Ovary (tissue), 3 donors: ENCODE measurements around the gene TUBB1.

ENCODE experiments used
- EP300 ChIP-seq: sonication (generic); formaldehyde crosslinking; IDR thresholded peaks from one replicate; pipeline ENCODE4 v1.6.1; 2017; ENCODE audit warnings: antibody characterized with exemption
- POLR2A ChIP-seq: fragments of 450-650 bp; IDR thresholded peaks from one replicate; pipeline ENCODE4 v1.6.1; 2017; ENCODE audit warnings: antibody characterized with exemption, mild to moderate bottlenecking, moderate library complexity
- TF ChIP-seq, protein P1 (sequence below), 3 donors: fragments of 450-650 bp in 2 of 3; fragments of 200-600 bp in 1 of 3; IDR thresholded peaks; one replicate each; pipeline versions ENCODE4 v1.5.1 to v1.8.0; 2016 to 2022; ENCODE audit warnings: antibody characterized with exemption in 3 of 3, mild to moderate bottlenecking in 1 of 3
- donor health status: DM: no; HTN: no; CAD: no.

- TF ChIP-seq, protein P1, sequence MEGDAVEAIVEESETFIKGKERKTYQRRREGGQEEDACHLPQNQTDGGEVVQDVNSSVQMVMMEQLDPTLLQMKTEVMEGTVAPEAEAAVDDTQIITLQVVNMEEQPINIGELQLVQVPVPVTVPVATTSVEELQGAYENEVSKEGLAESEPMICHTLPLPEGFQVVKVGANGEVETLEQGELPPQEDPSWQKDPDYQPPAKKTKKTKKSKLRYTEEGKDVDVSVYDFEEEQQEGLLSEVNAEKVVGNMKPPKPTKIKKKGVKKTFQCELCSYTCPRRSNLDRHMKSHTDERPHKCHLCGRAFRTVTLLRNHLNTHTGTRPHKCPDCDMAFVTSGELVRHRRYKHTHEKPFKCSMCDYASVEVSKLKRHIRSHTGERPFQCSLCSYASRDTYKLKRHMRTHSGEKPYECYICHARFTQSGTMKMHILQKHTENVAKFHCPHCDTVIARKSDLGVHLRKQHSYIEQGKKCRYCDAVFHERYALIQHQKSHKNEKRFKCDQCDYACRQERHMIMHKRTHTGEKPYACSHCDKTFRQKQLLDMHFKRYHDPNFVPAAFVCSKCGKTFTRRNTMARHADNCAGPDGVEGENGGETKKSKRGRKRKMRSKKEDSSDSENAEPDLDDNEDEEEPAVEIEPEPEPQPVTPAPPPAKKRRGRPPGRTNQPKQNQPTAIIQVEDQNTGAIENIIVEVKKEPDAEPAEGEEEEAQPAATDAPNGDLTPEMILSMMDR (IDR thresholded peaks at IDR 0.05): no peak
- no peak for TF ChIP-seq POLR2A
- TF ChIP-seq EP300: no peak
Observed at GRCh38 chr20:59000326-59000725, 18.9 kb upstream of the TUBB1 start.
